OCI-LY1 (cell line): Measurements from ENCODE around the gene CMTM5.

Experiments
- H2AFZ ChIP-seq: fragments of 200-600 bp; sonication (generic), shearing (Covaris generic); 2 replicates; pipeline ENCODE4 v1.6.0; 2014; ENCODE audit warnings: antibody characterized with exemption, mild to moderate bottlenecking, low read length
- H3F3A ChIP-seq: fragments of 200-600 bp; sonication (generic), shearing (Covaris generic); 2 replicates; pipeline ENCODE4 v1.6.0; 2014; ENCODE audit warnings: mild to moderate bottlenecking, antibody characterized with exemption, low read length, moderate library complexity; ENCODE audit not compliant: insufficient read depth
- H3K27ac ChIP-seq: fragments of 200-600 bp; sonication (generic); 2 replicates; pipeline ENCODE4 v1.5.1; 2014; ENCODE audit warnings: low read length, mixed run types, mild to moderate bottlenecking, low read depth; ENCODE audit not compliant: poor library complexity, severe bottlenecking
- H3K27me3 ChIP-seq: fragments of 200-600 bp; sonication (generic); 2 replicates; pipeline ENCODE4 v1.6.0; 2014; ENCODE audit warnings: antibody characterized with exemption, mild to moderate bottlenecking, low read length, moderate library complexity; ENCODE audit not compliant: insufficient read depth
- H3K36me3 ChIP-seq: fragments of 200-600 bp; sonication (generic); 2 replicates; pipeline ENCODE4 v1.6.1; 2014; ENCODE audit warnings: mild to moderate bottlenecking, antibody characterized with exemption, low read length, moderate library complexity, mixed read lengths; ENCODE audit not compliant: insufficient read depth
- H3K4me1 ChIP-seq: fragments of 200-600 bp; sonication (generic); 2 replicates; pipeline ENCODE4 v1.5.1; 2014; ENCODE audit warnings: mild to moderate bottlenecking, low read length, moderate library complexity; ENCODE audit not compliant: insufficient read depth, severe bottlenecking
- H3K4me2 ChIP-seq: fragments of 200-600 bp; sonication (generic), shearing (Covaris generic); 2 replicates; pipeline ENCODE4 v1.6.1; 2014; ENCODE audit warnings: low read length
- H3K4me3 ChIP-seq: fragments of 200-600 bp; sonication (generic); 2 replicates; pipeline ENCODE4 v1.5.1; 2014; ENCODE audit warnings: low read length, low read depth, mild to moderate bottlenecking, mixed read lengths; ENCODE audit not compliant: poor library complexity, severe bottlenecking
- H3K79me2 ChIP-seq: fragments of 200-600 bp; shearing (Covaris generic); 2 replicates; pipeline ENCODE4 v1.6.1; 2016; ENCODE audit warnings: mixed run types, low read length, mixed read lengths; ENCODE audit not compliant: insufficient read depth
- H3K9ac ChIP-seq: fragments of 200-600 bp; sonication (generic), shearing (Covaris generic); 2 replicates; pipeline ENCODE4 v1.6.1; 2014; ENCODE audit warnings: mild to moderate bottlenecking, low read length, mixed read lengths
- H3K9me2 ChIP-seq: fragments of 200-600 bp; sonication (generic), shearing (Covaris generic); 2 replicates; pipeline ENCODE4 v1.6.1; 2014; ENCODE audit warnings: low read depth, mild to moderate bottlenecking, low read length, mixed read lengths
- H3K9me3 ChIP-seq: fragments of 200-600 bp; shearing (Covaris generic); 2 replicates; pipeline ENCODE4 v1.6.1; 2014; ENCODE audit warnings: low read length, mixed read lengths
- H4K20me1 ChIP-seq: fragments of 200-600 bp; sonication (generic), shearing (Covaris generic); 2 replicates; pipeline ENCODE4 v1.6.0; 2016; ENCODE audit warnings: mild to moderate bottlenecking, low read length; ENCODE audit not compliant: insufficient read depth
- EZH2 ChIP-seq: fragments of 200-600 bp; sonication (generic), shearing (Covaris generic); IDR thresholded peaks from 2 replicates; pipeline ENCODE4 v1.8.0; 2017; ENCODE audit warnings: borderline replicate concordance, mixed run types, mild to moderate bottlenecking, antibody characterized with exemption, low read length, moderate library complexity, mixed read lengths
- TF ChIP-seq, protein P1 (sequence below): fragments of 200-600 bp; sonication (generic), shearing (Covaris generic); IDR thresholded peaks from 2 replicates; pipeline ENCODE4 v1.5.1; 2017; ENCODE audit warnings: mild to moderate bottlenecking, antibody characterized with exemption, low read length, moderate library complexity, mixed read lengths

The CMTM5 gene

DNA sequence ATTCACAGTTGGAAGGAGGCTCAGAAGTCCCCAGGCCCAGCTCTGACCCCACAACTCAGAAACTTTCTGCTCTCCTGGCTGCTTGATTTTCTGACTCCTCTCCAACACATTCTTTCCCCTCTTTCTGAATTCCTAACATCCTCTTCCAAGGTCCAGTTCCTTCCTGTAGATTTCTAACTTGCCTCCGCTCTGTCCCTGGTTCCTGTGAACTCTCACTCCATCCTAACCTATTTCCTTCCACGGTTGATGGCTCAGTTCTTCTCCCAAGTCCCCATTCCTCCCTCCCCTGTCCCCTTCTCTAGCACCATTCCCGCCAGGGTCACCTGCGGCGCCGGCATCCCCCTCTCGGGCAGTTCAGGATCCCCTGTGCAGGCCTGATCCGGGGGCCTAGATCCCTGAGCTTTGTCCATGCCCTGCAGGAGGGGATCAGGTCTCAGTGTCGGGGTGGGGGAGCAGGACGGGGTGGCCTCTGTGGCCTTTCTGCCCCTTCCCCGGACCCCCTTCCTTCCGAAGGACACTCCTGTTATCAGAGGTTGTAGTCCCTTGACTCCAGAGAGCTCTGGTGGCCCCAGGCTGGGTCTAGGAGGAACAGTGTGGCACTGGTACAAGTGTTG is 18.2 kb upstream of the CMTM5 start:
- Histone ChIP-seq H3K4me2 (no peak overlapping the region), H4K20me1 (no peaks in the 10 kb centered on the region), H3K36me3 (no peaks in the 10 kb centered on the region), H3K27me3 (peaks cover 5% of the 10 kb centered on the region; the same call in 1 of the 2 replicates), H3K4me3 (no peak overlapping the region), H3K9me3 (no peaks in the 10 kb centered on the region), H3K27ac (no peak overlapping the region), H2AFZ (no peak overlapping the region), H3K4me1 (no peaks in the 10 kb centered on the region), H3F3A (no peaks in the 10 kb centered on the region), H3K9ac (no peak overlapping the region), H3K9me2 (no peaks in the 10 kb centered on the region), H3K79me2 (no peaks in the 10 kb centered on the region)
- TF ChIP-seq, protein P1, sequence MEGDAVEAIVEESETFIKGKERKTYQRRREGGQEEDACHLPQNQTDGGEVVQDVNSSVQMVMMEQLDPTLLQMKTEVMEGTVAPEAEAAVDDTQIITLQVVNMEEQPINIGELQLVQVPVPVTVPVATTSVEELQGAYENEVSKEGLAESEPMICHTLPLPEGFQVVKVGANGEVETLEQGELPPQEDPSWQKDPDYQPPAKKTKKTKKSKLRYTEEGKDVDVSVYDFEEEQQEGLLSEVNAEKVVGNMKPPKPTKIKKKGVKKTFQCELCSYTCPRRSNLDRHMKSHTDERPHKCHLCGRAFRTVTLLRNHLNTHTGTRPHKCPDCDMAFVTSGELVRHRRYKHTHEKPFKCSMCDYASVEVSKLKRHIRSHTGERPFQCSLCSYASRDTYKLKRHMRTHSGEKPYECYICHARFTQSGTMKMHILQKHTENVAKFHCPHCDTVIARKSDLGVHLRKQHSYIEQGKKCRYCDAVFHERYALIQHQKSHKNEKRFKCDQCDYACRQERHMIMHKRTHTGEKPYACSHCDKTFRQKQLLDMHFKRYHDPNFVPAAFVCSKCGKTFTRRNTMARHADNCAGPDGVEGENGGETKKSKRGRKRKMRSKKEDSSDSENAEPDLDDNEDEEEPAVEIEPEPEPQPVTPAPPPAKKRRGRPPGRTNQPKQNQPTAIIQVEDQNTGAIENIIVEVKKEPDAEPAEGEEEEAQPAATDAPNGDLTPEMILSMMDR = no peak
- no peak for TF ChIP-seq EZH2

DNA sequence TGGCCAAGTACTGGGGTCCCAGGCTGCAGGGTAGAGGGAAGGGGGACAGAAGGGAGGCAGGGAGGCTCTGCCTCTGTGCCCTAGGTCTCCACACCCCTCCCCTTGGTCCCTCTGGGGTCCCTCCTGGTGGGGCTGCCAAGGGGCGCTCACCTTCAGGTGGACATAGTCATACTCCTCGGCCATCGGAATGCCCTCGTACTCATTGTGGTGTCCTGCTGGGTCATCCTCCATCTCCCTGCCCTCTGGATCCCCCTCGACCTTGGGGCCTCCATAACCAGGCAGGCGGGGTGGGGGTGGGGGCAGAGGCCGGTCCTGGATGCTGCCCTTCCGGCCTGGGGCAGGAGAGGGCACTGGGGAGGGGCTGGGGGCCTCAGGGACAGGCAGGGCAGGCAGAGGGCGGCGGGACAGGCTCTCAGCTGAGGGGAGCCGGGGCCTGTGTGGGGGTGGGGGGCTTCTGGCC is 17.6 kb upstream of the CMTM5 start:
- H3K79me2 ChIP-seq = no peaks in the 10 kb centered on the region

DNA sequence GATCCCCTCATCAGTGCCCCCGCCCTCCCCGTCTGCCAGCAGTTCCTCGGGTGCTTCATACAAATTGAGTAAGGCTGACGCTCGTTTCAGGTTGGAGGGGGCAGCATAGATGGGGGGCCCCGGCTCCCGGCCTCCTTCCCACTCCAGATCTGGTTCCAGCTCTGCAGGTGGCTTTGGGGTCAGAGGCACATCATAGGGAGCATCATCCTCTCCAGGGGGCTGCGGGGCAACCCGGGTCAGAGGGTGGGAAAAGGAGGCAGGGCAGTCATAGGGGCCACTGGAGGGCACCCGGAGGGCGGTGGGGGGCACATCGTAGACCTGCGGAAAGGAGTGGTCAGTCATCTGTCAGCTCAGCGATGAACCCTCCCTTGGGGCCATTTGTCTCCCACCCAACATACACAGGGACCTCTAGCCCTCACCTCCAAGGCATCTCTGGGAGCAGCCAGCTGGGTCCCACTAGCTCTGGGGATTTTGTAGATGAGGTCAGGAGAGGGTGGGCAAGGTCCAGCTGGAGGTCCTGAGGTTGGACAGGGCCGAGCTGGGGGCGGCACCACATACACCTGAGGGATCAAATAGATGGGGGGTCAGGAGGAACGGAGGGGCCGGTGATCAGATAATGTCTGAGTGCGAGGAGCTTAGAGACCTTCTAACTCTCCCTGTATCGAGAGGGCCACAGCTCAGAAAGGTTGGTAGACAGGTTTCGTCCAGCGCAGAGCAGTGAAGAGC is 17.0 kb upstream of the CMTM5 start:
- H4K20me1 ChIP-seq = no peaks in the 10 kb centered on the region
- H3K9ac ChIP-seq = no peak overlapping the region
- no peaks in the 10 kb centered on the region for H3K9me2 ChIP-seq
- no peak overlapping the region for H3K4me3 ChIP-seq
- H3K27ac ChIP-seq = no peak overlapping the region
- TF ChIP-seq, protein P1 = no peak
- TF ChIP-seq EZH2 = no peak
- no peak overlapping the region for H3K4me2 ChIP-seq
- no peaks in the 10 kb centered on the region for H3K9me3 ChIP-seq
- no peaks in the 10 kb centered on the region for H3F3A ChIP-seq
- no peak overlapping the region for H2AFZ ChIP-seq
- no peaks in the 10 kb centered on the region for H3K79me2 ChIP-seq
- peaks cover 5% of the 10 kb centered on the region; the same call in 1 of the 2 replicates for H3K27me3 ChIP-seq
- H3K36me3 ChIP-seq = no peaks in the 10 kb centered on the region
- H3K4me1 ChIP-seq = no peaks in the 10 kb centered on the region

More for the DNA sequence above, 17.6 kb upstream of the CMTM5 start:
- TF ChIP-seq, protein P1 = no peak
- no peak for TF ChIP-seq EZH2
- Histone ChIP-seq H3K36me3 (no peaks in the 10 kb centered on the region), H3K27ac (no peak overlapping the region), H3K4me2 (no peak overlapping the region), H3K27me3 (peaks cover 5% of the 10 kb centered on the region; the same call in 1 of the 2 replicates), H3K4me1 (no peaks in the 10 kb centered on the region), H3K9me2 (no peaks in the 10 kb centered on the region), H2AFZ (no peak overlapping the region), H4K20me1 (no peaks in the 10 kb centered on the region), H3K4me3 (no peak overlapping the region), H3F3A (no peaks in the 10 kb centered on the region), H3K9me3 (no peaks in the 10 kb centered on the region), H3K9ac (no peak overlapping the region)
